ENCODE data around the gene IKBIP. TPM values are rescaled to one million over a fixed set of nuclear protein-coding genes. Genes with fewer than 3 reads are reported as not detected.

Gene IKBIP
- total RNA-seq, 1 donor from 2014 or later: 10.8 TPM

DNA sequence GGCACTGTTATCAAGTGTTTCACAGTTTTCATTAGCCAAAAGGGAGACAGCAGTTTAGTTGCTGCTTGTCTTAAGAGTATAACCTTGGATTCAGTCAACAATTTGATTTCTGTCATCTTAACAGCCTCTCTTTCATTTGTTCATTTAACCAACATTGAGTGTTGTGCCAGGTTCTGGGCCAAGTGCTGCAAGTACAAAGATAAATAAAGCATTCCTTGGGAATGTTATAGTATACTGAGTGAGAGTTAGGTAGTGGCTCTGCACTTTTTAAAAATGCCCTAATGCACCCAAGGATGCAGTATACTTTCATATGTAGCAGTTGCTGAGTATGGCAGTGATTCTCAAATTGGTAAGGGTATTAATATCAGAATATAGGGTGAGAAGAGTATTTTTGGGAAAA, 15.9 kb upstream of the IKBIP start:
- TF ChIP-seq, protein P1, sequence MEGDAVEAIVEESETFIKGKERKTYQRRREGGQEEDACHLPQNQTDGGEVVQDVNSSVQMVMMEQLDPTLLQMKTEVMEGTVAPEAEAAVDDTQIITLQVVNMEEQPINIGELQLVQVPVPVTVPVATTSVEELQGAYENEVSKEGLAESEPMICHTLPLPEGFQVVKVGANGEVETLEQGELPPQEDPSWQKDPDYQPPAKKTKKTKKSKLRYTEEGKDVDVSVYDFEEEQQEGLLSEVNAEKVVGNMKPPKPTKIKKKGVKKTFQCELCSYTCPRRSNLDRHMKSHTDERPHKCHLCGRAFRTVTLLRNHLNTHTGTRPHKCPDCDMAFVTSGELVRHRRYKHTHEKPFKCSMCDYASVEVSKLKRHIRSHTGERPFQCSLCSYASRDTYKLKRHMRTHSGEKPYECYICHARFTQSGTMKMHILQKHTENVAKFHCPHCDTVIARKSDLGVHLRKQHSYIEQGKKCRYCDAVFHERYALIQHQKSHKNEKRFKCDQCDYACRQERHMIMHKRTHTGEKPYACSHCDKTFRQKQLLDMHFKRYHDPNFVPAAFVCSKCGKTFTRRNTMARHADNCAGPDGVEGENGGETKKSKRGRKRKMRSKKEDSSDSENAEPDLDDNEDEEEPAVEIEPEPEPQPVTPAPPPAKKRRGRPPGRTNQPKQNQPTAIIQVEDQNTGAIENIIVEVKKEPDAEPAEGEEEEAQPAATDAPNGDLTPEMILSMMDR (IDR thresholded peaks at IDR 0.05; ENCODE audit: unreplicated experiment): no peak
- H3K9me3 Mint-ChIP-seq (ENCODE audit: low read depth): no peaks in the 10 kb centered on the region
- H3K27me3 Mint-ChIP-seq: no peaks in the 10 kb centered on the region
- H3K4me3 Mint-ChIP-seq (ENCODE audit: low read depth): no peak overlapping the region
- peaks cover 9% of the 10 kb centered on the region for H3K36me3 Mint-ChIP-seq (ENCODE audit: insufficient read depth)
- no peaks in the 10 kb centered on the region for H3K4me1 Mint-ChIP-seq (ENCODE audit: low read depth)
- DNase-seq (ENCODE audit: low spot score, unreplicated experiment): no peak
- H3K27ac Mint-ChIP-seq: peak overlapping the region; percentile 28

DNA sequence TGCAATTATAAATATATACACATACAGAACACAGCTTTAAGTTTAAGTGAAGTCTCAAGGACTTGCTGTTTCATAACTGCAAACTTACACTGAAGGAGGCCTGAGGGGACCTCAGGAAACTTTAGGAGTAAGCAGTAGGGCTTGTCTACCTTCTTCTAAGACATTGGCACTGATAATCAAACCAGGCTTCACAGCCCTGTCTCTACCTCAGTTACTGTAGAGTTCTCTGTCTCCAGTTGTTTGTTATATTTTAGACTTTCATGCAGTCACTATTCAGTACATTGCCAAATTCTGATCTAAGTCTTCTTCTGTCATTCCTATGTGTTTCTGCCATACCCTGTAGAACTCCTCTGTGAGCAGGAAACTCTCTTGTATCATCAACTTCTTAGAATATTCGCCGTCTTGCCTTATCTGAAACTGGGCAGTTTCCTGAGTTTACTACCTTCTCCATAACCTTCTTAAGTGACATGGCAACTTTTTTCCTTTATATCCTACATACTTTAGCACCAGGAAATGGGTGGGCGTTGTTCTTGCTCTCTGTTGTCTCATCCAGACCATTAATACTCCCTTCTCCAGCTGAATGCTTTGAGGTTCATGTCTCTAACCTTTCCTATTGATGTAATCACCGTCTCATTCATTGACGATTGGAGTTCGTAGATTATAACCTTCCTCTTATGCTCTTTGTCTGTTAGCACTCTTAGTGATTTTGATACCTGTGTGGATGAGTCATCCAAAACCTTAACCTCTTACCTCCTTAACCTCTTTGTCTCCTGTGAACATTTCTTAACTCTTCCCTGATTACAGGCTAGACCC, 11.9 kb upstream of the IKBIP start:
- H3K27ac Mint-ChIP-seq: peak overlapping the region; percentile 25
- peaks cover 3% of the 10 kb centered on the region for H3K4me1 Mint-ChIP-seq (ENCODE audit: low read depth)
- H3K9me3 Mint-ChIP-seq (ENCODE audit: low read depth): no peaks in the 10 kb centered on the region
- TF ChIP-seq, protein P1 (IDR thresholded peaks at IDR 0.05; ENCODE audit: unreplicated experiment): no peak
- H3K4me3 Mint-ChIP-seq (ENCODE audit: low read depth): no peak overlapping the region
- H3K27me3 Mint-ChIP-seq: no peaks in the 10 kb centered on the region
- no peak for DNase-seq (ENCODE audit: low spot score, unreplicated experiment)
- H3K36me3 Mint-ChIP-seq (ENCODE audit: insufficient read depth): peaks cover 9% of the 10 kb centered on the region

GRCh38 chr12:98653866-98654493, 9.4 kb upstream of the IKBIP start:
- no peaks in the 10 kb centered on the region for H3K9me3 Mint-ChIP-seq (ENCODE audit: low read depth)
- H3K36me3 Mint-ChIP-seq (ENCODE audit: insufficient read depth): peaks cover 8% of the 10 kb centered on the region
- no peaks in the 10 kb centered on the region for H3K27me3 Mint-ChIP-seq
- no peak overlapping the region for H3K4me3 Mint-ChIP-seq (ENCODE audit: low read depth)
- no peak for DNase-seq (ENCODE audit: low spot score, unreplicated experiment)
- H3K4me1 Mint-ChIP-seq (ENCODE audit: low read depth): peaks cover 3% of the 10 kb centered on the region
- TF ChIP-seq, protein P1 (IDR thresholded peaks at IDR 0.05; ENCODE audit: unreplicated experiment): peak; percentile 83
- peak overlapping the region; percentile 74 for H3K27ac Mint-ChIP-seq

DNA sequence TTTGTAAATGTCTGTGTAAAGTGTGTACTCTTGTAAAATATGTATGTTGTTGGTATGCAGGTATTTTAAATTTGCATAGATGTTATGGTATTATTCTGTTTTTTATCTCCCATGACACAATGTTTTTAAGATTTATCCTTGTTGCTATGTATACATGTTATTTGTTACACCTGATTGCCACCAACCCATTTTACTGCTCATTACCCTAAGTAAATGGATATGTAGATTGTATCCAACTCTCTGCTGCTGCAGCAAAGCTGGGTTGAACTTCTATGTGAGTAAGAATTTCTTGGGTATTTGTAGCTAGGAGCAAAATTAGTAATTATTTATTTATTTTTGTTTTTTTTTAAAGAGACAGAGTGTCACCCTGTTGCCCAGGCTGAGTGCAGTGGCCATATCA, 6.7 kb upstream of the IKBIP start:
- H3K4me3 Mint-ChIP-seq (ENCODE audit: low read depth): no peak overlapping the region
- no peak overlapping the region for H3K27ac Mint-ChIP-seq
- TF ChIP-seq, protein P1 (IDR thresholded peaks at IDR 0.05; ENCODE audit: unreplicated experiment): no peak
- H3K9me3 Mint-ChIP-seq (ENCODE audit: low read depth): no peaks in the 10 kb centered on the region
- H3K4me1 Mint-ChIP-seq (ENCODE audit: low read depth): peaks cover 8% of the 10 kb centered on the region
- peaks cover 9% of the 10 kb centered on the region for H3K36me3 Mint-ChIP-seq (ENCODE audit: insufficient read depth)
- no peak for DNase-seq (ENCODE audit: low spot score, unreplicated experiment)
- no peaks in the 10 kb centered on the region for H3K27me3 Mint-ChIP-seq

- H3K36me3 Mint-ChIP-seq (ENCODE audit: insufficient read depth): peaks cover 5% of the 10 kb centered on the region
- H3K4me3 Mint-ChIP-seq (ENCODE audit: low read depth): peak overlapping the region; percentile 95
- no peak for DNase-seq (ENCODE audit: low spot score, unreplicated experiment)
- no peaks in the 10 kb centered on the region for H3K9me3 Mint-ChIP-seq (ENCODE audit: low read depth)
- TF ChIP-seq, protein P1 (IDR thresholded peaks at IDR 0.05; ENCODE audit: unreplicated experiment): peak; percentile 28
- peak overlapping the region; percentile 21 for H3K27ac Mint-ChIP-seq
- H3K4me1 Mint-ChIP-seq (ENCODE audit: low read depth): peaks cover 9% of the 10 kb centered on the region
- no peaks in the 10 kb centered on the region for H3K27me3 Mint-ChIP-seq
These were observed 1.9 kb upstream of the IKBIP start for GRCh38 chr12:98646294-98647090.

Measured in progenitor cell of endocrine pancreas (in vitro differentiated cells).